Fibroblast of the aortic adventitia (primary cell): ENCODE results near the gene TTC39A. TPM values are rescaled to one million over a fixed set of nuclear protein-coding genes. Genes with fewer than 3 reads are reported as not detected.
A peak's percentile ranks its signal among the peaks of the same experiment; 100 is the strongest.

Source experiments
- DNase-seq: peaks from one replicate; pipeline ENCODE4 v3.0.0-alpha.2; 2010; ENCODE audit warnings: low read depth
- H3K4me3 ChIP-seq: 2 replicates; pipeline ENCODE4 v1.5.1; 2011; ENCODE audit warnings: low read depth, mild to moderate bottlenecking, control low read depth, low read length, moderate library complexity
- CTCF ChIP-seq: IDR thresholded peaks from 2 replicates; pipeline ENCODE4 v1.5.1; 2011; ENCODE audit warnings: mild to moderate bottlenecking, low read length, control low read depth, inconsistent platforms; ENCODE audit not compliant: insufficient read depth
- total RNA-seq: library from RNA; depleted of rRNA; stranded (reverse); fragments of >200 nt; gene quantifications from 2 replicates; pipeline ENCODE4 v1.2.3, GENCODE V29; 2012; ENCODE audit warnings: low replicate concordance

TTC39A gene
- total RNA-seq, 1 donor: 2.0 TPM

GRCh38 chr1:51247499-51247898 is 82.9 kb downstream of the TTC39A start:
- no peak for TF ChIP-seq CTCF
- no peak for DNase-seq
- no peak overlapping the region for H3K4me3 ChIP-seq

GRCh38 chr1:51247022-51247421 is 83.3 kb downstream of the TTC39A start:
- TF ChIP-seq CTCF: no peak
- DNase-seq: no peak

GRCh38 chr1:51242546-51242945 is 87.8 kb downstream of the TTC39A start:
- no peak overlapping the region for H3K4me3 ChIP-seq
- no peak for DNase-seq
- no peak for TF ChIP-seq CTCF

More at GRCh38 chr1:51247022-51247421, 83.3 kb downstream of the TTC39A start:
- H3K4me3 ChIP-seq: no peak overlapping the region

- DNase-seq: no peak
- TF ChIP-seq CTCF: no peak
- H3K4me3 ChIP-seq: no peak overlapping the region
Observed at GRCh38 chr1:51241119-51241518, 89.2 kb downstream of the TTC39A start.

- TF ChIP-seq CTCF: no peak
- no peak for DNase-seq
- H3K4me3 ChIP-seq: no peak overlapping the region
Observed at GRCh38 chr1:51240084-51240483, 90.3 kb downstream of the TTC39A start.

- no peak for TF ChIP-seq CTCF
- no peak for DNase-seq
- peak overlapping the region; percentile 98 for H3K4me3 ChIP-seq
Observed at GRCh38 chr1:51238034-51238403, 92.3 kb downstream of the TTC39A start.

- H3K4me3 ChIP-seq: peak overlapping the region; percentile 98
- TF ChIP-seq CTCF: no peak
- peak; percentile 53 for DNase-seq
Observed at GRCh38 chr1:51237351-51238033, 92.9 kb downstream of the TTC39A start.
